CD4-positive, alpha-beta T cell (primary cell): Measurements from ENCODE around the gene CDKAL1. TPM values are rescaled to one million over a fixed set of nuclear protein-coding genes. Genes with fewer than 3 reads are reported as not detected.

Experiments
- ATAC-seq: fragments of 200-7000 bp; cut with Tn5 transposase; one replicate; pipeline ENCODE4 v1.10.0; 2022; ENCODE audit warnings: mild to moderate bottlenecking; ENCODE audit not compliant: poor library complexity
- CTCF ChIA-PET: fragments of 350-600 bp; sonication (Branson Sonifier 250); formaldehyde crosslinking; loops from one replicate; lab custom pipeline; 2021; ENCODE audit warnings: antibody characterized with exemption, inconsistent platforms; lab: Charles Lee
- POLR2A ChIA-PET: fragments of 350-600 bp; sonication (Branson Sonifier 250); formaldehyde crosslinking; loops from one replicate; lab custom pipeline; 2021; ENCODE audit warnings: antibody characterized with exemption, inconsistent platforms; lab: Charles Lee
- DNase-seq, 14 experiments: peaks; one replicate each; pipeline ENCODE4 v3.0.0-alpha.2; 2013 to 2020; ENCODE audit warnings: mixed read lengths in 2 of 14
- H3K27ac ChIP-seq, 2 donors: one replicate each; pipeline versions ENCODE4 v1.5.1 to v1.7.0; 2013; ENCODE audit warnings: low read length in 2 of 2, low read depth in 1 of 2, mild to moderate bottlenecking in 1 of 2
- H3K27me3 ChIP-seq, 2 experiments: 1 replicate in 1 of 2; 2 replicates in 1 of 2; pipeline versions ENCODE4 v1.6.1 to v1.7.0; 2013; ENCODE audit warnings: low read length in 2 of 2, control low read depth in 1 of 2, mild to moderate bottlenecking in 1 of 2, moderate library complexity in 1 of 2; ENCODE audit not compliant: insufficient read depth in 2 of 2, control insufficient read depth in 1 of 2
- H3K36me3 ChIP-seq: one replicate; pipeline ENCODE4 v1.6.1; 2013; ENCODE audit warnings: low read length, control low read depth; ENCODE audit not compliant: insufficient read depth
- H3K4me1 ChIP-seq: one replicate; pipeline ENCODE4 v1.6.1; 2013; ENCODE audit warnings: low read length, control low read depth; ENCODE audit not compliant: insufficient read depth
- H3K4me3 ChIP-seq: one replicate; pipeline ENCODE4 v1.5.1; 2013; ENCODE audit warnings: mild to moderate bottlenecking, low read length, moderate library complexity
- H3K9me3 ChIP-seq, 2 experiments: 1 replicate in 1 of 2; 2 replicates in 1 of 2; pipeline versions ENCODE4 v1.6.1 to v1.7.0; 2013; ENCODE audit warnings: low read length in 2 of 2, mild to moderate bottlenecking in 2 of 2, control low read depth in 1 of 2, moderate library complexity in 1 of 2; ENCODE audit not compliant: control insufficient read depth in 1 of 2, insufficient read depth in 1 of 2
- H3K27ac Mint-ChIP-seq: one replicate; pipeline ENCODE4 v1.8.0; 2020; ENCODE audit warnings: mixed read lengths
- H3K27me3 Mint-ChIP-seq: one replicate; pipeline ENCODE4 v1.8.0; 2021; ENCODE audit warnings: mixed read lengths
- H3K36me3 Mint-ChIP-seq: one replicate; pipeline ENCODE4 v1.8.0; 2021; ENCODE audit warnings: low read depth, mixed read lengths
- H3K4me1 Mint-ChIP-seq: one replicate; pipeline ENCODE4 v1.8.0; 2021; ENCODE audit warnings: low read depth, mixed read lengths
- H3K4me3 Mint-ChIP-seq: one replicate; pipeline ENCODE4 v1.8.0; 2020; ENCODE audit warnings: mild to moderate bottlenecking, mixed read lengths
- H3K9me3 Mint-ChIP-seq: one replicate; pipeline ENCODE4 v1.8.0; 2020; ENCODE audit warnings: mixed read lengths
- intact Hi-C, 2 experiments: fragments of 100-400 bp; cut with DNase I in 1 of 2; cut with micrococcal nuclease in 1 of 2; formaldehyde crosslinking; loops; one replicate each; pipeline versions ENCODE4 v1.15.1 to v1.9.0; 2023 to 2025; cut with DNase I, micrococcal nuclease
- total RNA-seq, 174 experiments: library from RNA in 2 of 174; stranded (reverse) in 2 of 174; gene quantifications; one replicate each; pipeline ENCODE4 v1.2.3 and lab custom pipeline; 2021 to 2026
- TF ChIP-seq, protein P1 (sequence below): fragments of 200-600 bp; IDR thresholded peaks from one replicate; pipeline ENCODE4 v1.8.0; 2022; ENCODE audit warnings: antibody characterized with exemption, mild to moderate bottlenecking

The CDKAL1 gene
- total RNA-seq, 2 experiments from 2014 or later: 21.3 to 23.9 TPM

DNA sequence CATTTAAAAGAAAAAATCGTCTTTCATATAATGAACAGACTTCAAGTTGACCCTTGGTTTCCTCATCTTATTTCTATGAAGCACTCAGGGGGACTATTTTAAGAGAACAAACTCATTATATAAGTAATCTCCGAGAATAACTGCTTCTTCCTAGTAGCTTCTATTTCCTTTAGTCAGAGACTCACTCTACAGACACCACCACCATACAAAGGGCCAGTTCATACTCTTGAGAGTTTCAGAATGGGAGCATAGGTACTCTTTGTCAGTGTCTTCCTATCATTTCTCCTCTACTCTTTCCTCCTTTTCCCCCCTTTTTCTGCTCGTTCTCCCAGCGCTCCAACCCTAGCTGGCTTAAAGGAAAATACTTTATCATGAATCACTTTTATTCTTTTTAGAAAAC is 104.9 kb downstream of the CDKAL1 start:
- Histone ChIP-seq H3K27ac (no peak overlapping the region), H3K9me3 (no peaks in the 10 kb centered on the region), H3K4me1 (no peaks in the 10 kb centered on the region), H3K36me3 (peaks cover 3% of the 10 kb centered on the region), H3K27me3 (no peaks in the 10 kb centered on the region), H3K4me3 (no peak overlapping the region)
- ATAC-seq (no peak), DNase-seq (no peak)
- peaks cover 58% of the 10 kb centered on the region for H3K36me3 Mint-ChIP-seq
- H3K27ac Mint-ChIP-seq: no peak overlapping the region
- TF ChIP-seq, protein P1, sequence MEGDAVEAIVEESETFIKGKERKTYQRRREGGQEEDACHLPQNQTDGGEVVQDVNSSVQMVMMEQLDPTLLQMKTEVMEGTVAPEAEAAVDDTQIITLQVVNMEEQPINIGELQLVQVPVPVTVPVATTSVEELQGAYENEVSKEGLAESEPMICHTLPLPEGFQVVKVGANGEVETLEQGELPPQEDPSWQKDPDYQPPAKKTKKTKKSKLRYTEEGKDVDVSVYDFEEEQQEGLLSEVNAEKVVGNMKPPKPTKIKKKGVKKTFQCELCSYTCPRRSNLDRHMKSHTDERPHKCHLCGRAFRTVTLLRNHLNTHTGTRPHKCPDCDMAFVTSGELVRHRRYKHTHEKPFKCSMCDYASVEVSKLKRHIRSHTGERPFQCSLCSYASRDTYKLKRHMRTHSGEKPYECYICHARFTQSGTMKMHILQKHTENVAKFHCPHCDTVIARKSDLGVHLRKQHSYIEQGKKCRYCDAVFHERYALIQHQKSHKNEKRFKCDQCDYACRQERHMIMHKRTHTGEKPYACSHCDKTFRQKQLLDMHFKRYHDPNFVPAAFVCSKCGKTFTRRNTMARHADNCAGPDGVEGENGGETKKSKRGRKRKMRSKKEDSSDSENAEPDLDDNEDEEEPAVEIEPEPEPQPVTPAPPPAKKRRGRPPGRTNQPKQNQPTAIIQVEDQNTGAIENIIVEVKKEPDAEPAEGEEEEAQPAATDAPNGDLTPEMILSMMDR: no peak
- no peaks in the 10 kb centered on the region for H3K9me3 Mint-ChIP-seq
- ChIA-PET CTCF (no interaction called here), POLR2A (no interaction called here)
- no peaks in the 10 kb centered on the region for H3K27me3 Mint-ChIP-seq
- H3K4me3 Mint-ChIP-seq: no peak overlapping the region
- intact Hi-C loops: no loop called here
- H3K4me1 Mint-ChIP-seq: no peaks in the 10 kb centered on the region

DNA sequence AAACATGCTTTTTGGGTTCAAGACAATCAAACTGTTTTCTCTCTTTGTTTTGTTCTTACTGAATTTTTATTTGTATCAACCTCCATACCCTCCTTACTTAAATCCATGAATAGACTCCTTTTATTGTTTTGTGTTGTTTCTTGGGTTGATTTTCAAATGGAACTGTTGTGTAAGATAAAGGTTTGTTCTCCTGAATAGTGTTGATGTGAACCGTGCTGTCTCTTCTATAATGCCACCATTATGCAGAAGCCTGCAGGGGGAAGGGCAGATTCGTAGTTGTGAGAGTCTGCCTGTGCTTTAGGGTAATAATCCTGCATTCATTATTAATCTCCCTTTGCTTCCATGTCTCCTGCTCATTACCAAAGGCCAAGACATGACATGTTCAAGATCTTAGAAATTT is 105.9 kb downstream of the CDKAL1 start:
- ChIA-PET CTCF (no interaction called here), POLR2A (no interaction called here)
- Mint-ChIP-seq H3K36me3 (peaks cover 60% of the 10 kb centered on the region), H3K9me3 (no peaks in the 10 kb centered on the region), H3K27ac (no peak overlapping the region), H3K27me3 (no peaks in the 10 kb centered on the region), H3K4me1 (no peaks in the 10 kb centered on the region), H3K4me3 (no peak overlapping the region)
- intact Hi-C loops: no loop called here
- H3K36me3 ChIP-seq: peaks cover 3% of the 10 kb centered on the region
- no peak overlapping the region for H3K4me3 ChIP-seq
- TF ChIP-seq, protein P1: no peak
- no peak for DNase-seq
- no peak overlapping the region for H3K27ac ChIP-seq
- ATAC-seq: no peak
- H3K27me3 ChIP-seq: no peaks in the 10 kb centered on the region
- H3K4me1 ChIP-seq: no peaks in the 10 kb centered on the region
- H3K9me3 ChIP-seq: no peaks in the 10 kb centered on the region

DNA sequence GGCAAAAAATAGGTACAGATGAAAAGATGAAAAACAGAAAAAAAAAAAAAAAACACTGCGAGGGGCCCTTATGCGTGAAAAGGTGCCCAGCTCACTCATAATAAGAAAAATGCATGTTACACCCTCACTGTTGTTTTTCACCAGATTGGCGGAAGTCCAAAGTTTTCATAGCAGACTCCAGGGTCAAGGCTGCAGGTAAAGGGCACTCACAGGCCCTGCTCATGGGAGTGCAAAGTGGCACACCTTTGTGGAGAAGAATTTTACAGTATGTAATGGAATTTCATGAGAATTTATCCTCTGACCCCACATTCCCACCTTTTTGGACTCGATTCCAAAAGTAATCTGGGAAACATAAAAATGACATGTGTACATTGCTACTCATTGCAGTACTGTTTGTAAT is 108.2 kb downstream of the CDKAL1 start:
- Histone ChIP-seq H3K27me3 (no peaks in the 10 kb centered on the region), H3K9me3 (no peaks in the 10 kb centered on the region), H3K27ac (no peak overlapping the region), H3K4me3 (no peak overlapping the region), H3K4me1 (no peaks in the 10 kb centered on the region), H3K36me3 (peaks cover 3% of the 10 kb centered on the region)
- DNase-seq (no peak), ATAC-seq (no peak)
- Mint-ChIP-seq H3K36me3 (peaks cover 60% of the 10 kb centered on the region), H3K9me3 (no peaks in the 10 kb centered on the region), H3K4me3 (no peak overlapping the region), H3K27ac (no peak overlapping the region), H3K4me1 (no peaks in the 10 kb centered on the region), H3K27me3 (no peaks in the 10 kb centered on the region)
- intact Hi-C loops: no loop called here
- TF ChIP-seq, protein P1: no peak
- POLR2A ChIA-PET: no interaction called here
- CTCF ChIA-PET: no interaction called here
